SU-DHL-6 (cell line): ENCODE measurements around the gene POU3F3.

ENCODE experiments used
- H2AFZ ChIP-seq: fragments of 200-600 bp; sonication (generic); 2 replicates; pipeline ENCODE4 v1.6.1; 2014; ENCODE audit warnings: low read depth, mild to moderate bottlenecking, moderate library complexity, mixed read lengths, antibody characterized with exemption, low read length; ENCODE audit not compliant: severe bottlenecking
- H3F3A ChIP-seq: fragments of 200-600 bp; shearing (Covaris generic); 2 replicates; pipeline ENCODE4 v1.6.0; 2016; ENCODE audit warnings: antibody characterized with exemption, mild to moderate bottlenecking; ENCODE audit not compliant: insufficient read depth
- H3K27ac ChIP-seq: fragments of 200-600 bp; sonication (generic); 2 replicates; pipeline ENCODE4 v1.5.1; 2016; ENCODE audit warnings: low read depth, mild to moderate bottlenecking, low read length, moderate library complexity, mixed read lengths
- H3K27me3 ChIP-seq: fragments of 200-600 bp; sonication (generic), shearing (Covaris generic); 2 replicates; pipeline ENCODE4 v1.6.0; 2014; ENCODE audit warnings: mild to moderate bottlenecking, low read length
- H3K36me3 ChIP-seq: fragments of 200-600 bp; sonication (generic); 2 replicates; pipeline ENCODE4 v1.6.1; 2014; ENCODE audit warnings: mild to moderate bottlenecking, low read length, mixed read lengths
- H3K4me2 ChIP-seq: fragments of 300-600, 200-600 bp; shearing (Covaris generic), sonication (generic); 2 replicates; pipeline ENCODE4 v1.6.0; 2014; ENCODE audit warnings: low read length, low read depth, mild to moderate bottlenecking; ENCODE audit not compliant: poor library complexity, severe bottlenecking
- H3K4me3 ChIP-seq: fragments of 200-600 bp; sonication (generic); 2 replicates; pipeline ENCODE4 v1.5.1; 2014; ENCODE audit warnings: antibody characterized with exemption, low read length, mild to moderate bottlenecking, mixed read lengths; ENCODE audit not compliant: insufficient read depth, poor library complexity, severe bottlenecking
- H3K79me2 ChIP-seq: fragments of 200-600 bp; sonication (generic); 2 replicates; pipeline ENCODE4 v1.6.1; 2014; ENCODE audit warnings: mild to moderate bottlenecking, low read length, moderate library complexity; ENCODE audit not compliant: insufficient read depth
- H3K9ac ChIP-seq: fragments of 200-600 bp; sonication (generic); 2 replicates; pipeline ENCODE4 v1.7.0; 2014; ENCODE audit warnings: mild to moderate bottlenecking, low read length
- H3K9me2 ChIP-seq: fragments of 200-600 bp; sonication (generic); replicated peaks from 2 replicates; pipeline ENCODE4 v1.6.1; 2014; ENCODE audit warnings: low read length; ENCODE audit not compliant: insufficient read depth
- H3K9me3 ChIP-seq: fragments of 200-600 bp; sonication (generic); 2 replicates; pipeline ENCODE4 v1.6.1; 2014; ENCODE audit warnings: low read length, mixed read lengths; ENCODE audit not compliant: insufficient read depth
- H4K20me1 ChIP-seq: fragments of 200-600 bp; sonication (generic); 2 replicates; pipeline ENCODE4 v1.6.1; 2014; ENCODE audit warnings: low read depth, mild to moderate bottlenecking, antibody characterized with exemption, low read length, moderate library complexity, mixed read lengths
- EZH2phosphoT487 ChIP-seq: fragments of 200-600 bp; sonication (generic), shearing (Covaris generic); conservative IDR thresholded peaks from 2 replicates; pipeline ENCODE4 v1.6.1; 2018; ENCODE audit warnings: mild to moderate bottlenecking, antibody characterized with exemption, low read length, moderate library complexity, mixed read lengths
- TF ChIP-seq, protein P1 (sequence below): fragments of 200-600 bp; sonication (generic); IDR thresholded peaks from one replicate; pipeline ENCODE4 v1.5.1; 2017; ENCODE audit warnings: antibody characterized with exemption, mild to moderate bottlenecking, low read length, moderate library complexity; ENCODE audit not compliant: insufficient read depth, poor library complexity, severe bottlenecking

The POU3F3 gene

DNA sequence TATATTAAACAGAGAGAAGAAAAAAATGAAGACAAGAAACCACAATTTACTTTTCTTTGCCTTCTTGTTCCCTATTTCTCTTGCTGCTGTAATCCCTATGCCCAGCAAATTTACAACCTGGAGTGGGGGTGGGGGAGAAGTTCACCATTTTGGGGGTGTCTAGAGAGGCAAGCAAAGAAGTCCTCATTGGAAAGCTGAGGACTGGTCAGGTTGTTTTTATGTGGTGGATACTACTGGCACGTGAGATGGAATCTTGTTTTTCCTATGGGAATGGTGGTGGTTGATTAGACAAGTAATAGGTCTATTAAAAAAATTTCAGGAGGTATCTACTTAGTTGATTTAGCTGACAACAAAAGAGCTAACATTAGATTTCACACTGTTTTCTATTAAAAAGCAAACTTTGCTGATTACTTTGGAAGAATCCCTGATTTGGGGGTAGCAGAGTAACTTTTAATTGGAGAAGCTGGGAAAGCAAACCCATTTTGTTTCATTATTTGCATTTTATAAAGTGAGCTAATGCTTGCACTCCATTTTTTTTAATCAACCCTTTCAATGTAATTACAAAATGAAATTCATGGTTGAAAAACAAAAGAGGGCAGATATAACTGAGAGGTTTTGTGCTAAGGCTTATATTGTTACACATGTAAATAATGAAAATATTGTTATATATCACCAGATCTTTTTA lies 6.0 kb downstream of the POU3F3 start:
- no peak overlapping the region for H3K4me2 ChIP-seq
- H3K4me3 ChIP-seq: no peak overlapping the region
- H2AFZ ChIP-seq: no peak overlapping the region
- no peaks in the 10 kb centered on the region for H3F3A ChIP-seq
- no peaks in the 10 kb centered on the region for H3K27me3 ChIP-seq
- H3K9me3 ChIP-seq: no peaks in the 10 kb centered on the region
- no peak overlapping the region for H3K9ac ChIP-seq
- H3K27ac ChIP-seq: no peak overlapping the region
- no peaks in the 10 kb centered on the region for H4K20me1 ChIP-seq
- H3K79me2 ChIP-seq: no peaks in the 10 kb centered on the region
- no peaks in the 10 kb centered on the region for H3K36me3 ChIP-seq
- H3K9me2 ChIP-seq: no peaks in the 10 kb centered on the region
- TF ChIP-seq, protein P1, sequence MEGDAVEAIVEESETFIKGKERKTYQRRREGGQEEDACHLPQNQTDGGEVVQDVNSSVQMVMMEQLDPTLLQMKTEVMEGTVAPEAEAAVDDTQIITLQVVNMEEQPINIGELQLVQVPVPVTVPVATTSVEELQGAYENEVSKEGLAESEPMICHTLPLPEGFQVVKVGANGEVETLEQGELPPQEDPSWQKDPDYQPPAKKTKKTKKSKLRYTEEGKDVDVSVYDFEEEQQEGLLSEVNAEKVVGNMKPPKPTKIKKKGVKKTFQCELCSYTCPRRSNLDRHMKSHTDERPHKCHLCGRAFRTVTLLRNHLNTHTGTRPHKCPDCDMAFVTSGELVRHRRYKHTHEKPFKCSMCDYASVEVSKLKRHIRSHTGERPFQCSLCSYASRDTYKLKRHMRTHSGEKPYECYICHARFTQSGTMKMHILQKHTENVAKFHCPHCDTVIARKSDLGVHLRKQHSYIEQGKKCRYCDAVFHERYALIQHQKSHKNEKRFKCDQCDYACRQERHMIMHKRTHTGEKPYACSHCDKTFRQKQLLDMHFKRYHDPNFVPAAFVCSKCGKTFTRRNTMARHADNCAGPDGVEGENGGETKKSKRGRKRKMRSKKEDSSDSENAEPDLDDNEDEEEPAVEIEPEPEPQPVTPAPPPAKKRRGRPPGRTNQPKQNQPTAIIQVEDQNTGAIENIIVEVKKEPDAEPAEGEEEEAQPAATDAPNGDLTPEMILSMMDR: no peak
- no peak for TF ChIP-seq EZH2phosphoT487

DNA sequence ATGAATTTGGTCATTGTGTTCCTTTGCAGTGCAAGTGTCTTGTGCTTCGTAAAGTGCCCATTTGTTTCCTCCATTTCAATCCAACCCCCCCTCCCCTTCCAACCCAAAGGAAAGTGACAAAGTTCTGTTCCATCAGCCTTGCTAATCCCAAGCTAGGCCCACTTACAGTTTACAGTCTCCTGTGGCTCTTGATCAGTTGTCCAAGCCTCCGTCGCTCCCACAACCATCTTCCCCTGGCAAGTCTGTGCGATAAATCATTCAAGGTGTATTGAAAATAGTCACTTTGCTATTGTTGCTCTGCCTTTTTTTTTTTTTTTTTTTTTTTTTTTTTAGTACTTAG lies 6.5 kb downstream of the POU3F3 start:
- Histone ChIP-seq H2AFZ (no peak overlapping the region), H3K9ac (no peak overlapping the region), H3K27ac (no peak overlapping the region), H4K20me1 (no peaks in the 10 kb centered on the region), H3K9me2 (no peaks in the 10 kb centered on the region), H3F3A (no peaks in the 10 kb centered on the region), H3K4me2 (no peak overlapping the region), H3K9me3 (no peaks in the 10 kb centered on the region), H3K27me3 (no peaks in the 10 kb centered on the region), H3K79me2 (no peaks in the 10 kb centered on the region), H3K4me3 (no peak overlapping the region), H3K36me3 (no peaks in the 10 kb centered on the region)
- TF ChIP-seq, protein P1: no peak
- TF ChIP-seq EZH2phosphoT487: no peak

DNA sequence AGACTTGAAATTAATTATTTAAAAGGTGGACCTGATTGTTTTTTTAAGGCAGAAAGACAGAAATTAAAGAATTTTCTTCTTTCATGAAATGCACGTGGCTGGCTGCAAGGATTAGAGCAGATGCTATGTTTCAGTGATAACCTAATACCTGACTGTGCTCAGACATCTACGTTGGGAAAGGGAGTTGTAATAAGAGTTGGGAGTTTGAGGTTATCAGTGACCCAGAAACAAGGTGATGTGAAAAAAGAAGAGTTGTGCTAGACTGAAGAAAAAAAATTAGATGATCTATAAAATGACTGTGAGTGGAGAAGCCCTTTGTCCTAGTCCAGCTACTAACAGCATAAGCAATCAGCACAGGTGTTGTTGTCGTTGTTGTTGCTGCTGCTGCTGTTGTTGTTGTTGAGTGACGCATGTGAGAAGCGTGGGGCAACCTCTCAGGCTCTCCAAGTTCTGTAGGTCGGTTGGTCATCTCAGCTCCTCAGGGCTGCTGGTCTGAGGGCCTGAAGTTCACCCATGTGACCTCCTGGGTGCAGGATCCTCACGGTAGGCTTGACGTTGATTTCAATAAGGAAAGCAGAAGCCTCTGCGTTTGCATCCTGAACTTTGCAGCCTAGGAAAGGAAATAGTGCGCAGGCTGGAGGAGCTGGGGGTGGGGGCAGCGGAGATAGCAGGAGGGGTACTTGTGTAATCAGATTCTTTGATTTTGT lies 7.6 kb downstream of the POU3F3 start:
- no peak overlapping the region for H3K4me3 ChIP-seq
- no peak overlapping the region for H3K9ac ChIP-seq
- H2AFZ ChIP-seq: no peak overlapping the region
- no peaks in the 10 kb centered on the region for H3F3A ChIP-seq
- H3K27ac ChIP-seq: no peak overlapping the region
- H4K20me1 ChIP-seq: no peaks in the 10 kb centered on the region
- no peak overlapping the region for H3K4me2 ChIP-seq
- no peaks in the 10 kb centered on the region for H3K9me2 ChIP-seq
- no peaks in the 10 kb centered on the region for H3K36me3 ChIP-seq
- H3K27me3 ChIP-seq: no peaks in the 10 kb centered on the region
- no peaks in the 10 kb centered on the region for H3K79me2 ChIP-seq
- no peaks in the 10 kb centered on the region for H3K9me3 ChIP-seq
- TF ChIP-seq EZH2phosphoT487: no peak
- TF ChIP-seq, protein P1: no peak
